Psoas muscle (tissue), 8 donors: Measurements from ENCODE around the gene PTBP1. TPM values are rescaled to one million over a fixed set of nuclear protein-coding genes. Genes with fewer than 3 reads are reported as not detected.

ENCODE experiments used
- ATAC-seq, 4 donors: fragments of 200-7000 bp; cut with Tn5 transposase; one replicate each; pipeline ENCODE4 v1.9.1; 2020; ENCODE audit warnings: moderate library complexity in 3 of 4, mild to moderate bottlenecking in 2 of 4
- DNase-seq, 2 donors: peaks; one replicate each; pipeline ENCODE4 v3.0.0-alpha.2; 2020
- H3K27ac ChIP-seq: fragments of 200-600 bp; one replicate; pipeline ENCODE4 v1.8.0; 2022
- H3K27me3 ChIP-seq, 3 donors: fragments of 200-600 bp in 1 of 3; one replicate each; pipeline versions ENCODE4 v1.6.1 to v1.8.0; 2013 to 2022; ENCODE audit warnings: low read length in 2 of 3, mild to moderate bottlenecking in 2 of 3, moderate library complexity in 1 of 3; ENCODE audit not compliant: insufficient read depth in 3 of 3
- H3K36me3 ChIP-seq, 2 donors: fragments of 200-600 bp in 1 of 2; one replicate each; pipeline versions ENCODE4 v1.6.1 to v1.8.0; 2013 to 2022; ENCODE audit warnings: low read depth in 1 of 2, mild to moderate bottlenecking in 1 of 2, moderate library complexity in 1 of 2; ENCODE audit not compliant: insufficient read depth in 1 of 2
- H3K4me1 ChIP-seq: fragments of 200-600 bp; one replicate; pipeline ENCODE4 v1.8.0; 2022
- H3K4me3 ChIP-seq: fragments of 200-600 bp; one replicate; pipeline ENCODE4 v1.8.0; 2022; ENCODE audit warnings: mild to moderate bottlenecking
- H3K9me3 ChIP-seq: fragments of 200-600 bp; one replicate; pipeline ENCODE4 v1.8.0; 2022
- CTCF ChIP-seq: fragments of 200-600 bp; IDR thresholded peaks from one replicate; pipeline ENCODE4 v1.8.0; 2022; ENCODE audit warnings: antibody characterized with exemption
- WGBS, 3 donors: extraction: QIAGEN DNeasy Blood & Tissue Kit; methylation state at CpG; one replicate each; pipeline versions ENCODE4 v1.1.6 to v1.1.7; 2013; 5-methylcytosine and 5-hydroxymethylcytosine counted together
- intact Hi-C, 2 donors: fragments of 100-400 bp; cut with DNase I; formaldehyde crosslinking; loops; one replicate each; pipeline versions ENCODE4 v1.11.0 to v1.14.2; 2022
- long read RNA-seq, 2 donors: library from polyadenylated mRNA; unstranded; transcript quantifications; one replicate each; pipeline ENCODE4 v2.0.0, GENCODE V29; 2021
- polyA plus RNA-seq, 3 donors: library from polyadenylated mRNA; stranded (reverse); fragments of 200-250 nt; gene quantifications; one replicate each; pipeline ENCODE4 v1.2.3, GENCODE V29; 2013
- total RNA-seq, 4 donors: library from RNA; stranded (reverse); fragmentation: NEBNext Ultra II Directional in 2 of 4; extraction: Animal tissue kit (Norgen Biotek cat#: 25700) in 2 of 4; gene quantifications; one replicate each; pipeline versions ENCODE4 v1.2.1 to v1.2.4, GENCODE V29; 2021 to 2023
- donor health status: healthy with polysubstance abuse.
- donor health status: DM: no; HTN: no; CAD: no; lungs with moderate emphysema.
- donor health status: Bipolar disorder and iron deficiency.
- donor health status: healthy.
- donor health status: DM: yes; HTN: yes; CAD: no.
- donor health status: DM: no; HTN: no; CAD: no.
- donor health status: DM: no; HTN: no; CAD: no.
- donor health status: DM: yes; HTN: yes; CAD: no.

PTBP1 gene
- 10 to 100 TPM; 36.5 to 69.4 (median 60.8) TPM for total RNA-seq
- 10 to 100 TPM; 24.2 to 36.3 (median 25.1) TPM for polyA plus RNA-seq
- long read RNA-seq, donor 1, transcript PTBP1-203 (15 exons, 3,598 nt) = major isoform, 8 of 24 reads
- long read RNA-seq, donor 1, partial matches to known transcripts = 11 of 24 reads
- long read RNA-seq, donor 1, other reads (novel, unspliced or antisense) = 5 of 24 reads
- long read RNA-seq, donor 2, transcript PTBP1-203 (15 exons, 3,598 nt) = major isoform, 5 of 54 reads
- long read RNA-seq, donor 2, partial matches to known transcripts = 24 of 54 reads
- long read RNA-seq, donor 2, other reads (novel, unspliced or antisense) = 20 of 54 reads

GRCh38 chr19:796692-797527 is at the start of gene PTBP1:
TSS of gene PTBP1 (plus strand) at chr19:797452. CDS start at chr19:797498, 46 bp downstream.
- H3K9me3 ChIP-seq = no peaks in the 10 kb centered on the region
- WGBS, 3 donors = 0 to 2% (median 0%) methylated on average over 51 to 83 of the region's 83 CpGs
- ATAC-seq (peak; percentile 91 to 93 (median 92)), DNase-seq (peak; percentile 100)
- no peaks in the 10 kb centered on the region for H3K27me3 ChIP-seq
- H3K36me3 ChIP-seq = peaks cover 0 to 14% of the 10 kb centered on the region in 2 donors
- TF ChIP-seq CTCF = no peak
- peaks cover 43% of the 10 kb centered on the region for H3K4me1 ChIP-seq
- peak within 1 kb of the TSS; percentile 81 for H3K4me3 ChIP-seq
- H3K27ac ChIP-seq = peak within 1 kb of the TSS; percentile 99
- intact Hi-C loops = no loop called here

GRCh38 chr19:748274-748598 is 49.0 kb upstream of the PTBP1 start:
- no peak overlapping the region for H3K4me3 ChIP-seq
- no peaks in the 10 kb centered on the region for H3K4me1 ChIP-seq
- H3K27ac ChIP-seq = no peak overlapping the region
- peaks cover 0 to 25% (median 13%) of the 10 kb centered on the region in 3 donors for H3K27me3 ChIP-seq
- H3K9me3 ChIP-seq = peaks cover 10% of the 10 kb centered on the region
- intact Hi-C loops = no loop called here
- no peak for TF ChIP-seq CTCF
- ATAC-seq (no peak), DNase-seq (no peak)
- H3K36me3 ChIP-seq = no peaks in the 10 kb centered on the region
- 84 to 92% (median 86%) methylated on average over 14 of the region's 14 CpGs for WGBS, 3 donors

- no peak overlapping the region for H3K4me3 ChIP-seq
- peaks cover 2% of the 10 kb centered on the region for H3K9me3 ChIP-seq
- TF ChIP-seq CTCF = no peak
- WGBS, 3 donors = 67 to 79% (median 76%) methylated on average over 14 of the region's 14 CpGs
- no peaks in the 10 kb centered on the region for H3K4me1 ChIP-seq
- H3K27ac ChIP-seq = no peak overlapping the region
- ATAC-seq (no peak), DNase-seq (no peak)
- intact Hi-C loops = no loop called here
- no peaks in the 10 kb centered on the region for H3K36me3 ChIP-seq
- peaks cover 0 to 25% (median 15%) of the 10 kb centered on the region in 3 donors for H3K27me3 ChIP-seq
These were observed 47.4 kb upstream of the PTBP1 start for GRCh38 chr19:749811-750210.

- no peak within 1 kb of the TSS for H3K4me3 ChIP-seq
- WGBS, 3 donors = 54 to 68% (median 57%) methylated on average over 25 to 31 of the region's 31 CpGs
- no peak for TF ChIP-seq CTCF
- H3K9me3 ChIP-seq = no peaks in the 10 kb centered on the region
- DNase-seq = no peak
- H3K36me3 ChIP-seq = no peaks in the 10 kb centered on the region
- H3K27me3 ChIP-seq = peaks cover 0 to 25% (median 14%) of the 10 kb centered on the region in 3 donors
- intact Hi-C loops = no loop called here
- no peak within 1 kb of the TSS for H3K27ac ChIP-seq
- no peak for ATAC-seq
- no peaks in the 10 kb centered on the region for H3K4me1 ChIP-seq
These were observed 46.4 kb upstream of the PTBP1 start, which contains the start of gene MISP for GRCh38 chr19:750640-751423. TSS of gene MISP (plus strand) at chr19:751112. CDS start at chr19:756947, 5,835 bp downstream.
